ENCODE measurements around the gene SSR1. TPM values are rescaled to one million over a fixed set of nuclear protein-coding genes. Genes with fewer than 3 reads are reported as not detected.
"Not testable (repeated sequence)": the region's sequence is repeated elsewhere in the genome, so short reads cannot be mapped to it uniquely, and the experiment has no call there.

Gene SSR1
- polyA plus RNA-seq, 4 donors, result 112 to 137 (median 129) TPM

- not testable (repeated sequence) for DNase-seq (ENCODE audit: low read depth in 4 of 4, low spot score in 2 of 4)
Observed at GRCh38 chr6:7319406-7319805, 6.4 kb upstream of the SSR1 start.

- no peak for DNase-seq (ENCODE audit: low read depth in 4 of 4, low spot score in 2 of 4)
Observed at GRCh38 chr6:7317538-7317937, 4.5 kb upstream of the SSR1 start.

GRCh38 chr6:7316658-7317533, 3.9 kb upstream of the SSR1 start:
- DNase-seq (ENCODE audit: low read depth in 4 of 4, low spot score in 2 of 4), result no peak

GRCh38 chr6:7315948-7316365, 3.0 kb upstream of the SSR1 start:
- DNase-seq (ENCODE audit: low read depth in 4 of 4, low spot score in 2 of 4), result no peak

GRCh38 chr6:7315087-7315947, 2.3 kb upstream of the SSR1 start:
- DNase-seq (ENCODE audit: low read depth in 4 of 4, low spot score in 2 of 4), result not testable (repeated sequence)

GRCh38 chr6:7314414-7314813, 1.4 kb upstream of the SSR1 start:
- no peak for DNase-seq (ENCODE audit: low read depth in 4 of 4, low spot score in 2 of 4)

GRCh38 chr6:7313505-7314165, 636 bp upstream of the SSR1 start:
- DNase-seq (ENCODE audit: low read depth in 4 of 4, low spot score in 2 of 4), result no peak

GRCh38 chr6:7311917-7312615, 933 bp downstream of the SSR1 start:
- peak in 1 of 4 donors; percentile 37 for DNase-seq (ENCODE audit: low read depth in 4 of 4, low spot score in 2 of 4)

- no peak for DNase-seq (ENCODE audit: low read depth in 4 of 4, low spot score in 2 of 4)
Observed at GRCh38 chr6:7311176-7311575, 1.8 kb downstream of the SSR1 start.

GRCh38 chr6:7309050-7309449, 3.9 kb downstream of the SSR1 start:
- DNase-seq (ENCODE audit: low read depth in 4 of 4, low spot score in 2 of 4), result no peak

GRCh38 chr6:7307533-7307932, 5.5 kb downstream of the SSR1 start:
- no peak for DNase-seq (ENCODE audit: low read depth in 4 of 4, low spot score in 2 of 4)

- no peak for DNase-seq (ENCODE audit: low read depth in 4 of 4, low spot score in 2 of 4)
Observed at GRCh38 chr6:7304821-7305220, 8.2 kb downstream of the SSR1 start.

GRCh38 chr6:7301702-7302101, 11.3 kb downstream of the SSR1 start:
- no peak for DNase-seq (ENCODE audit: low read depth in 4 of 4, low spot score in 2 of 4)

GRCh38 chr6:7300926-7301325, 12.1 kb downstream of the SSR1 start:
- DNase-seq (ENCODE audit: low read depth in 4 of 4, low spot score in 2 of 4), result no peak

GRCh38 chr6:7298113-7298512, 14.9 kb downstream of the SSR1 start:
- no peak for DNase-seq (ENCODE audit: low read depth in 4 of 4, low spot score in 2 of 4)

- no peak for DNase-seq (ENCODE audit: low read depth in 4 of 4, low spot score in 2 of 4)
Observed at GRCh38 chr6:7296602-7297001, 16.4 kb downstream of the SSR1 start.

- no peak for DNase-seq (ENCODE audit: low read depth in 4 of 4, low spot score in 2 of 4)
Observed at GRCh38 chr6:7295916-7296315, 17.1 kb downstream of the SSR1 start.

- no peak for DNase-seq (ENCODE audit: low read depth in 4 of 4, low spot score in 2 of 4)
Observed at GRCh38 chr6:7292596-7293255, 20.3 kb downstream of the SSR1 start.

GRCh38 chr6:7290079-7290478, 22.9 kb downstream of the SSR1 start:
- no peak for DNase-seq (ENCODE audit: low read depth in 4 of 4, low spot score in 2 of 4)

- DNase-seq (ENCODE audit: low read depth in 4 of 4, low spot score in 2 of 4), result no peak
Observed at GRCh38 chr6:7285416-7285815, 27.6 kb downstream of the SSR1 start.
